Osteoblast (primary cell): ENCODE data around the gene SNX6. TPM values are rescaled to one million over a fixed set of nuclear protein-coding genes. Genes with fewer than 3 reads are reported as not detected.
"Not testable (repeated sequence)": the region's sequence is repeated elsewhere in the genome, so short reads cannot be mapped to it uniquely, and the experiment has no call there.

Source experiments
- DNase-seq: peaks from one replicate; pipeline ENCODE4 v3.0.0; 2011; ENCODE audit warnings: low spot score, mixed read lengths; ENCODE audit not compliant: insufficient read length; ENCODE audit errors: missing footprints
- H2AFZ ChIP-seq: 2 replicates; pipeline ENCODE4 v1.6.0; 2011; ENCODE audit warnings: mild to moderate bottlenecking, low read length
- H3K27ac ChIP-seq: 2 replicates; pipeline ENCODE4 v1.5.1; 2011; ENCODE audit warnings: mild to moderate bottlenecking, low read depth, low read length, moderate library complexity
- H3K27me3 ChIP-seq: 2 replicates; pipeline ENCODE4 v1.6.0; 2012; ENCODE audit warnings: mild to moderate bottlenecking, control low read depth, inconsistent platforms, low read length, moderate library complexity; ENCODE audit not compliant: insufficient read depth
- H3K36me3 ChIP-seq: 2 replicates; pipeline ENCODE4 v1.5.1; 2011; ENCODE audit warnings: mild to moderate bottlenecking, low read length, control low read depth, moderate library complexity; ENCODE audit not compliant: insufficient read depth
- H3K4me1 ChIP-seq: 2 replicates; pipeline ENCODE4 v1.5.1; 2011; ENCODE audit warnings: mild to moderate bottlenecking, low read length, control low read depth, moderate library complexity; ENCODE audit not compliant: insufficient read depth
- H3K4me2 ChIP-seq: 2 replicates; pipeline ENCODE4 v1.6.0; 2011; ENCODE audit warnings: mild to moderate bottlenecking, low read length; ENCODE audit not compliant: insufficient read depth
- H3K4me3 ChIP-seq: fragments of 200-600 bp; sonication (generic); 3 replicates; pipeline ENCODE4 v1.5.1; 2012; ENCODE audit warnings: mild to moderate bottlenecking, low read length, inconsistent platforms; ENCODE audit not compliant: insufficient read depth
- H3K79me2 ChIP-seq: 2 replicates; pipeline ENCODE4 v1.6.0; 2012; ENCODE audit warnings: mild to moderate bottlenecking, low read length, control low read depth, inconsistent platforms; ENCODE audit not compliant: insufficient read depth
- H3K9me3 ChIP-seq: 2 replicates; pipeline ENCODE4 v1.5.1; 2011; ENCODE audit warnings: low read depth, low read length, control low read depth
- H4K20me1 ChIP-seq: 2 replicates; pipeline ENCODE4 v1.6.0; 2012; ENCODE audit warnings: mild to moderate bottlenecking, low read length, control low read depth; ENCODE audit not compliant: insufficient read depth
- CTCF ChIP-seq: IDR thresholded peaks from 2 replicates; pipeline ENCODE4 v1.5.1; 2011; ENCODE audit warnings: mild to moderate bottlenecking, low read depth, low read length, moderate library complexity; ENCODE audit errors: extremely low read depth
- total RNA-seq: library from RNA; depleted of rRNA; stranded (reverse); fragments of >200 nt; gene quantifications from 2 replicates; pipeline ENCODE4 v1.2.3, GENCODE V29; 2012

The SNX6 gene
- total RNA-seq, 1 donor, result 177 TPM

- Histone ChIP-seq H3K4me3 (no peak overlapping the region), H3K27ac (no peak overlapping the region), H3K27me3 (no peaks in the 10 kb centered on the region), H3K4me2 (no peak overlapping the region), H3K79me2 (no peaks in the 10 kb centered on the region), H4K20me1 (no peaks in the 10 kb centered on the region), H3K36me3 (no peaks in the 10 kb centered on the region), H2AFZ (no peak overlapping the region), H3K9me3 (no peaks in the 10 kb centered on the region), H3K4me1 (peaks cover 3% of the 10 kb centered on the region)
- no peak for DNase-seq
- no peak for TF ChIP-seq CTCF
Observed at GRCh38 chr14:34643361-34643760, 13.4 kb upstream of the SNX6 start.

DNA sequence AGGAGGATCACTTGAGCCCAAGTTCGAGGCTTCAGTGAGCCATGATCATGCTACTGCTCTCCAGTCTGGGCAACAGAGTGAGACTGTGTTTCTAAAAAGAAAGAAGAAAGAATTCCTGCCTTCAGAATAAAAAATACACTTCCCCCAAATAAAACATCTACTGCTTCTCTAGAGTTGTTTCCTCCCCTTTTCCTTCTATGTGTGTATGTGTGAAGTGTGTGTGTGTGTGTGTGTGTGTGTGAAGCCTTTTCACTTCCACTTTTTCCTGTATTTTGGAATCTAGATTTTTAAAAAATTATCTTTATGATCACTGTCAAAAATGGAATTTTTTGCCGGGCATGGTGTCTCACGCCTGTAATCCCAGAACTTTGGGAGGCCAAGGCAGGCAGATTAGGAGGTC, 12.6 kb upstream of the SNX6 start:
- TF ChIP-seq CTCF, result no peak
- Histone ChIP-seq H3K9me3 (no peaks in the 10 kb centered on the region), H3K27ac (no peak overlapping the region), H4K20me1 (no peaks in the 10 kb centered on the region), H2AFZ (no peak overlapping the region), H3K4me2 (no peak overlapping the region), H3K4me3 (no peak overlapping the region), H3K79me2 (no peaks in the 10 kb centered on the region), H3K4me1 (peaks cover 3% of the 10 kb centered on the region), H3K36me3 (no peaks in the 10 kb centered on the region), H3K27me3 (no peaks in the 10 kb centered on the region)
- no peak for DNase-seq

DNA sequence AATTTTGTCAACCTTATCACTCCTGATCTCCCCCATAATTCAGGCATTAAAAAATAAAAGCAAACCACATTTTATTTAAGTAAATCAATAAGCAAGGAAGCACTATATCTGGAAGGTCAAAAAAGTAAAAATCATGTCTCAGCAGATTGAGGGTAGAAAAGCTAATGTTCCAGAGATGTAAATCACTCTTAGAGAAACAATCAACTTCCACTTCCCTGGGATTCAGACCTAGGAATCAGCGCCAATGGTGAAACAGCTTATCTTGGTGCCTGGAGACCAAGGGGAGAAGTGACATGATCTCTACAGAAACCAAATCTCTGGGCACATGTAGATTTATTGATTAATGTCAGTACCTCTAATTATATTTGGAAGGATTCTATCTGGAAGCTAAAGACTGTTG, 10.9 kb upstream of the SNX6 start:
- H3K27ac ChIP-seq, result no peak overlapping the region
- no peak for TF ChIP-seq CTCF
- H3K4me1 ChIP-seq, result peaks cover 3% of the 10 kb centered on the region
- H3K36me3 ChIP-seq, result no peaks in the 10 kb centered on the region
- no peak for DNase-seq
- H2AFZ ChIP-seq, result no peak overlapping the region
- no peaks in the 10 kb centered on the region for H4K20me1 ChIP-seq
- H3K9me3 ChIP-seq, result no peaks in the 10 kb centered on the region
- no peaks in the 10 kb centered on the region for H3K79me2 ChIP-seq
- H3K4me2 ChIP-seq, result no peak overlapping the region
- H3K27me3 ChIP-seq, result no peaks in the 10 kb centered on the region
- no peak overlapping the region for H3K4me3 ChIP-seq

- not testable (repeated sequence) for H3K79me2 ChIP-seq
Observed at GRCh38 chr14:34634360-34634771, 4.4 kb upstream of the SNX6 start.

More at GRCh38 chr14:34634360-34634771, 4.4 kb upstream of the SNX6 start:
- H3K4me1 ChIP-seq, DNase-seq, H3K27ac ChIP-seq, H2AFZ ChIP-seq, H3K4me3 ChIP-seq, H4K20me1 ChIP-seq, H3K36me3 ChIP-seq, H3K4me2 ChIP-seq, H3K27me3 ChIP-seq, H3K9me3 ChIP-seq: not testable (repeated sequence)
